CD1c-positive myeloid dendritic cell (primary cell): ENCODE measurements around the gene SMC1B.
"Not testable (repeated sequence)": the region's sequence is repeated elsewhere in the genome, so short reads cannot be mapped to it uniquely, and the experiment has no call there.

Source experiments
- DNase-seq: peaks from one replicate; pipeline ENCODE4 v3.0.0-alpha.2; 2016; ENCODE audit errors: extremely low spot score

The SMC1B gene

GRCh38 chr22:45444168-45444567, 30.8 kb upstream of the SMC1B start:
- DNase-seq = no peak

GRCh38 chr22:45442116-45442515, 28.7 kb upstream of the SMC1B start:
- no peak for DNase-seq

- DNase-seq = no peak
Measured at GRCh38 chr22:45441138-45441537, 27.7 kb upstream of the SMC1B start.

- DNase-seq = not testable (repeated sequence)
Measured at GRCh38 chr22:45440688-45441087, 27.3 kb upstream of the SMC1B start.

- peak; percentile 13 for DNase-seq
Measured at GRCh38 chr22:45438336-45438735, 24.9 kb upstream of the SMC1B start.

GRCh38 chr22:45436871-45437517, 23.6 kb upstream of the SMC1B start:
- not testable (repeated sequence) for DNase-seq

- peak; percentile 91 for DNase-seq
Measured at GRCh38 chr22:45435544-45436139, 22.2 kb upstream of the SMC1B start.

GRCh38 chr22:45434981-45435380, 21.6 kb upstream of the SMC1B start:
- peak; percentile 69 for DNase-seq

- DNase-seq = no peak
Measured at GRCh38 chr22:45430871-45431270, 17.5 kb upstream of the SMC1B start.

GRCh38 chr22:45429981-45430775, 16.8 kb upstream of the SMC1B start:
- peak; percentile 67 for DNase-seq

GRCh38 chr22:45429424-45429823, 16.0 kb upstream of the SMC1B start:
- DNase-seq = no peak

GRCh38 chr22:45428391-45429385, 15.3 kb upstream of the SMC1B start:
- DNase-seq = no peak

GRCh38 chr22:45427114-45427513, 13.7 kb upstream of the SMC1B start:
- no peak for DNase-seq

GRCh38 chr22:45426387-45426786, 13.0 kb upstream of the SMC1B start:
- DNase-seq = no peak

GRCh38 chr22:45425531-45426265, 12.3 kb upstream of the SMC1B start:
- DNase-seq = no peak

GRCh38 chr22:45425101-45425500, 11.7 kb upstream of the SMC1B start:
- DNase-seq = peak; percentile 43

- DNase-seq = peak; percentile 92
Measured at GRCh38 chr22:45424241-45424731, 10.9 kb upstream of the SMC1B start.

GRCh38 chr22:45423524-45423923, 10.1 kb upstream of the SMC1B start:
- DNase-seq = no peak

GRCh38 chr22:45422237-45422983, 9.0 kb upstream of the SMC1B start:
- peak; percentile 61 for DNase-seq
